ENCODE data around the gene SLC4A9. TPM values are rescaled to one million over a fixed set of nuclear protein-coding genes. Genes with fewer than 3 reads are reported as not detected.

Gene SLC4A9
- total RNA-seq, 2 donors from 2014 or later, result 0.79 to 1.4 TPM

- no peaks in the 10 kb centered on the region for H3K27me3 ChIP-seq (ENCODE audit: control insufficient read depth, insufficient read depth, low read length, poor library complexity, severe bottlenecking)
- no peak overlapping the region for H3K4me3 Mint-ChIP-seq
- H3K36me3 Mint-ChIP-seq (ENCODE audit: low read depth), result no peaks in the 10 kb centered on the region
- peaks cover 15% of the 10 kb centered on the region for H3K4me1 ChIP-seq (ENCODE audit: control insufficient read depth, insufficient read depth, low read length)
- H3K27ac ChIP-seq (ENCODE audit: low read depth, low read length), result peak overlapping the region; percentile 47
- no peaks in the 10 kb centered on the region for H3K9me3 Mint-ChIP-seq
- no peaks in the 10 kb centered on the region for H3K27me3 Mint-ChIP-seq (ENCODE audit: insufficient read depth)
- H3K9ac ChIP-seq (ENCODE audit: extremely low read depth, low read length, poor library complexity, severe bottlenecking), result peak overlapping the region; percentile 35
- TF ChIP-seq CTCF (conservative IDR thresholded peaks at IDR 0.05), result no peak
- no peak overlapping the region for H3K27ac Mint-ChIP-seq
- no peaks in the 10 kb centered on the region for H3K36me3 ChIP-seq (ENCODE audit: control insufficient read depth, insufficient read depth, low read length)
- H3K4me1 Mint-ChIP-seq, result peaks cover 46% of the 10 kb centered on the region
- peak; percentile 88 for DNase-seq
- H3K9me3 ChIP-seq (ENCODE audit: control insufficient read depth, low read length), result no peaks in the 10 kb centered on the region
- H3K4me3 ChIP-seq (ENCODE audit: low read length), result no peak overlapping the region
- 64 to 81% methylated on average over 6 to 9 of the region's 9 CpGs for WGBS, 2 experiments (ENCODE audit: insufficient coverage in 1 of 2, insufficient read length in 1 of 2)
Measured at GRCh38 chr5:140322751-140323731, 37.0 kb upstream of the SLC4A9 start.

- Mint-ChIP-seq H3K4me1 (peaks cover 39% of the 10 kb centered on the region), H3K27ac (no peak overlapping the region)
- 85% methylated on average over 2 to 5 of the region's 5 CpGs for WGBS, 2 experiments (ENCODE audit: insufficient coverage in 1 of 2, insufficient read length in 1 of 2)
Measured at GRCh38 chr5:140324041-140324600, 35.9 kb upstream of the SLC4A9 start.

More at GRCh38 chr5:140324041-140324600, 35.9 kb upstream of the SLC4A9 start:
- no peaks in the 10 kb centered on the region for H3K36me3 Mint-ChIP-seq (ENCODE audit: low read depth)
- Histone ChIP-seq H3K27me3 (ENCODE audit: control insufficient read depth, insufficient read depth, low read length, poor library complexity, severe bottlenecking) (no peaks in the 10 kb centered on the region), H3K27ac (ENCODE audit: low read depth, low read length) (no peak overlapping the region), H3K4me3 (ENCODE audit: low read length) (no peak overlapping the region), H3K4me1 (ENCODE audit: control insufficient read depth, insufficient read depth, low read length) (peaks cover 15% of the 10 kb centered on the region), H3K9ac (ENCODE audit: extremely low read depth, low read length, poor library complexity, severe bottlenecking) (no peak overlapping the region), H3K9me3 (ENCODE audit: control insufficient read depth, low read length) (no peaks in the 10 kb centered on the region), H3K36me3 (ENCODE audit: control insufficient read depth, insufficient read depth, low read length) (no peaks in the 10 kb centered on the region)
- H3K9me3 Mint-ChIP-seq, result no peaks in the 10 kb centered on the region
- peak; percentile 84 for DNase-seq
- no peak overlapping the region for H3K4me3 Mint-ChIP-seq
- no peaks in the 10 kb centered on the region for H3K27me3 Mint-ChIP-seq (ENCODE audit: insufficient read depth)
- no peak for TF ChIP-seq CTCF (conservative IDR thresholded peaks at IDR 0.05)
